HEK293 (cell line): ENCODE results near the gene DENND5A.

ENCODE experiments used
- CTCF ChIA-PET: fragments of 350-600 bp; formaldehyde crosslinking; extraction: SDS; loops from one replicate; lab custom pipeline; 2021; ENCODE audit warnings: antibody characterized with exemption; lab: Yijun Ruan, JAX
- POLR2A ChIA-PET: fragments of 300-600 bp; formaldehyde crosslinking; extraction: SDS; loops from one replicate; lab custom pipeline; 2020; ENCODE audit warnings: antibody characterized with exemption, inconsistent platforms; lab: Yijun Ruan, JAX
- H3K27ac ChIP-seq: fragments of 200-500 bp; sonication (Bioruptor generic); 2 replicates; pipeline ENCODE4 v1.5.1; 2014; ENCODE audit warnings: low read depth, low read length, control low read depth, inconsistent platforms; ENCODE audit errors: extremely low read depth
- H3K36me3 ChIP-seq, 2 experiments: fragments of 200-500 bp in 1 of 2; sonication (Bioruptor generic) in 1 of 2; 1 replicate in 1 of 2; 2 replicates in 1 of 2; pipeline ENCODE4 v1.5.1; 2014 to 2017; ENCODE audit warnings: inconsistent platforms in 2 of 2, low read length in 2 of 2; ENCODE audit not compliant: control insufficient read depth in 2 of 2, insufficient read depth in 1 of 2
- H3K4me1 ChIP-seq: fragments of 200-500 bp; sonication (Bioruptor generic); 2 replicates; pipeline ENCODE4 v1.5.1; 2014; ENCODE audit warnings: mild to moderate bottlenecking, low read length, inconsistent platforms; ENCODE audit not compliant: control insufficient read depth, insufficient read depth
- H3K4me3 ChIP-seq: 2 replicates; pipeline ENCODE4 v1.5.1; 2011; ENCODE audit warnings: low read depth, mild to moderate bottlenecking, control low read depth, low read length, moderate library complexity
- H3K9me3 ChIP-seq: fragments of 200-500 bp; sonication (Bioruptor generic); 2 replicates; pipeline ENCODE4 v1.5.1; 2014; ENCODE audit warnings: low read depth, low read length, inconsistent platforms; ENCODE audit not compliant: control insufficient read depth, insufficient read depth
- HOXD13 ChIP-seq: sonication (generic); formaldehyde crosslinking; IDR thresholded peaks from 2 replicates; pipeline ENCODE4 v1.8.0; 2022; ENCODE audit warnings: missing genetic modification reagents, borderline replicate concordance
- IKZF3 ChIP-seq: fragments of 450-650 bp; IDR thresholded peaks from 2 replicates; pipeline ENCODE4 v1.5.0; 2018; ENCODE audit warnings: missing biosample characterization, mild to moderate bottlenecking, missing genetic modification characterization, moderate library complexity
- KLF1 ChIP-seq: fragments of 450-650 bp; formaldehyde crosslinking; IDR thresholded peaks from 2 replicates; pipeline ENCODE4 v1.5.1; 2016; ENCODE audit warnings: missing biosample characterization, missing genetic modification characterization
- PATZ1 ChIP-seq: fragments of 450-650 bp; formaldehyde crosslinking; IDR thresholded peaks from 2 replicates; pipeline ENCODE4 v1.5.1; 2016; ENCODE audit warnings: missing biosample characterization, missing genetic modification characterization
- PRDM1 ChIP-seq: fragments of 450-650 bp; formaldehyde crosslinking; IDR thresholded peaks from 2 replicates; pipeline ENCODE4; 2016; ENCODE audit warnings: missing biosample characterization, missing genetic modification characterization
- PRDM10 ChIP-seq: fragments of 450-650 bp; formaldehyde crosslinking; IDR thresholded peaks from 2 replicates; pipeline ENCODE4 v1.5.1; 2016; ENCODE audit warnings: missing biosample characterization, missing genetic modification characterization
- SCRT2 ChIP-seq: fragments of 450-650 bp; formaldehyde crosslinking; IDR thresholded peaks from 2 replicates; pipeline ENCODE4 v1.5.1; 2016; ENCODE audit warnings: missing biosample characterization, missing genetic modification characterization
- SP2 ChIP-seq: fragments of 450-650 bp; formaldehyde crosslinking; IDR thresholded peaks from 2 replicates; pipeline ENCODE4 v1.5.1; 2016; ENCODE audit warnings: missing biosample characterization, missing genetic modification characterization
- ZBTB17 ChIP-seq: fragments of 450-650 bp; formaldehyde crosslinking; IDR thresholded peaks from 2 replicates; pipeline ENCODE4 v1.5.1; 2016; ENCODE audit warnings: missing biosample characterization, missing genetic modification characterization
- ZBTB20 ChIP-seq: fragments of 450-650 bp; formaldehyde crosslinking; IDR thresholded peaks from 2 replicates; pipeline ENCODE4 v1.5.1; 2016; ENCODE audit warnings: missing biosample characterization, missing genetic modification characterization
- ZBTB49 ChIP-seq: fragments of 450-650 bp; formaldehyde crosslinking; IDR thresholded peaks from 2 replicates; pipeline ENCODE4 v1.5.1; 2016; ENCODE audit warnings: missing biosample characterization, missing genetic modification characterization, low read depth
- ZEB2 ChIP-seq: fragments of 450-650 bp; formaldehyde crosslinking; IDR thresholded peaks from 2 replicates; pipeline ENCODE4 v1.5.1; 2016; ENCODE audit warnings: missing biosample characterization, missing genetic modification characterization
- ZNF121 ChIP-seq: fragments of 450-650 bp; formaldehyde crosslinking; IDR thresholded peaks from 2 replicates; pipeline ENCODE4 v1.5.1; 2016; ENCODE audit warnings: missing biosample characterization, missing genetic modification characterization
- ZNF514 ChIP-seq: fragments of 450-650 bp; formaldehyde crosslinking; IDR thresholded peaks from 2 replicates; pipeline ENCODE4 v1.5.1; 2016; ENCODE audit warnings: missing biosample characterization, missing genetic modification characterization
- ZNF624 ChIP-seq: fragments of 450-650 bp; formaldehyde crosslinking; IDR thresholded peaks from 2 replicates; pipeline ENCODE4 v1.5.1; 2017; ENCODE audit warnings: missing biosample characterization, missing genetic modification characterization
- ZNF747 ChIP-seq: fragments of 450-650 bp; formaldehyde crosslinking; IDR thresholded peaks from 2 replicates; pipeline ENCODE4 v1.5.1; 2016; ENCODE audit warnings: missing biosample characterization, missing genetic modification characterization
- TF ChIP-seq, protein P1 (sequence below): fragments of 450-650 bp; formaldehyde crosslinking; IDR thresholded peaks from 2 replicates; pipeline ENCODE4 v1.5.1; 2016; ENCODE audit warnings: missing biosample characterization, missing genetic modification characterization
- TF ChIP-seq, protein P2 (sequence below): fragments of 450-650 bp; IDR thresholded peaks from 2 replicates; pipeline ENCODE4 v1.5.1; 2018; ENCODE audit warnings: missing biosample characterization, missing genetic modification characterization
- TF ChIP-seq, protein P3 (sequence below): sonication (generic); formaldehyde crosslinking; IDR thresholded peaks from 2 replicates; pipeline ENCODE4 v1.8.1; 2022; ENCODE audit warnings: mild to moderate bottlenecking, moderate library complexity, missing genetic modification reagents

Gene DENND5A

GRCh38 chr11:9266132-9266736 is 1.1 kb upstream of the DENND5A start (continued):
- TF ChIP-seq PRDM10 = no peak
- TF ChIP-seq ZNF624 (tag by site-specific recombination) = no peak
- TF ChIP-seq, protein P1, sequence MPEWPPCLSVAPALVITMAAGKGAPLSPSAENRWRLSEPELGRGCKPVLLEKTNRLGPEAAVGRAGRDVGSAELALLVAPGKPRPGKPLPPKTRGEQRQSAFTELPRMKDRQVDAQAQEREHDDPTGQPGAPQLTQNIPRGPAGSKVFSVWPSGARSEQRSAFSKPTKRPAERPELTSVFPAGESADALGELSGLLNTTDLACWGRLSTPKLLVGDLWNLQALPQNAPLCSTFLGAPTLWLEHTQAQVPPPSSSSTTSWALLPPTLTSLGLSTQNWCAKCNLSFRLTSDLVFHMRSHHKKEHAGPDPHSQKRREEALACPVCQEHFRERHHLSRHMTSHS (tag by site-specific recombination) = no peak
- no peak for TF ChIP-seq ZNF514 (tag by site-specific recombination)
- TF ChIP-seq ZNF121 = no peak

GRCh38 chr11:9264316-9265210 is 587 bp downstream of the DENND5A start:
- CTCF ChIA-PET = interaction anchor here (0.9 to 1.0 kb wide), 2 partner anchors 17 to 188 kb away, joined by 3 to 4 read pairs; no protein-coding TSS in a partner anchor
- Histone ChIP-seq H3K9me3 (no peaks in the 10 kb centered on the region), H3K4me1 (peaks cover 4% of the 10 kb centered on the region), H3K27ac (peak overlapping the region; percentile 76), H3K36me3 (no peaks in the 10 kb centered on the region), H3K4me3 (peak overlapping the region; percentile 88)
- POLR2A ChIA-PET = interaction anchor here (0.8 to 2.0 kb wide), 9 partner anchors 11 to 127 kb away, joined by 3 to 9 read pairs (median 5); partner anchors contain the start of genes IPO7 and TMEM41B
- TF ChIP-seq, protein P2, sequence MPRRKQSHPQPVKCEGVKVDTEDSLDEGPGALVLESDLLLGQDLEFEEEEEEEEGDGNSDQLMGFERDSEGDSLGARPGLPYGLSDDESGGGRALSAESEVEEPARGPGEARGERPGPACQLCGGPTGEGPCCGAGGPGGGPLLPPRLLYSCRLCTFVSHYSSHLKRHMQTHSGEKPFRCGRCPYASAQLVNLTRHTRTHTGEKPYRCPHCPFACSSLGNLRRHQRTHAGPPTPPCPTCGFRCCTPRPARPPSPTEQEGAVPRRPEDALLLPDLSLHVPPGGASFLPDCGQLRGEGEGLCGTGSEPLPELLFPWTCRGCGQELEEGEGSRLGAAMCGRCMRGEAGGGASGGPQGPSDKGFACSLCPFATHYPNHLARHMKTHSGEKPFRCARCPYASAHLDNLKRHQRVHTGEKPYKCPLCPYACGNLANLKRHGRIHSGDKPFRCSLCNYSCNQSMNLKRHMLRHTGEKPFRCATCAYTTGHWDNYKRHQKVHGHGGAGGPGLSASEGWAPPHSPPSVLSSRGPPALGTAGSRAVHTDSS (tag by site-specific recombination) = no peak
- TF ChIP-seq, protein P3, sequence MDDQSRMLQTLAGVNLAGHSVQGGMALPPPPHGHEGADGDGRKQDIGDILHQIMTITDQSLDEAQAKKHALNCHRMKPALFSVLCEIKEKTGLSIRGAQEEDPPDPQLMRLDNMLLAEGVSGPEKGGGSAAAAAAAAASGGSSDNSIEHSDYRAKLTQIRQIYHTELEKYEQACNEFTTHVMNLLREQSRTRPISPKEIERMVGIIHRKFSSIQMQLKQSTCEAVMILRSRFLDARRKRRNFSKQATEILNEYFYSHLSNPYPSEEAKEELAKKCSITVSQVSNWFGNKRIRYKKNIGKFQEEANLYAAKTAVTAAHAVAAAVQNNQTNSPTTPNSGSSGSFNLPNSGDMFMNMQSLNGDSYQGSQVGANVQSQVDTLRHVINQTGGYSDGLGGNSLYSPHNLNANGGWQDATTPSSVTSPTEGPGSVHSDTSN (CRISPR knock-in tag) = 0 out of 2 replicates have a peak, but pooled peaks have one; percentile 7
- TF ChIP-seq SP2 (tag by site-specific recombination) (peak; percentile 25; the same call in 1 of the 2 replicates), ZBTB17 (peak; percentile 40; the same call in 1 of the 2 replicates), IKZF3 (tag by site-specific recombination) (no peak), SCRT2 (tag by site-specific recombination) (no peak), PRDM1 (peak; percentile 50; the same call in 1 of the 2 replicates), ZNF747 (no peak), ZEB2 (tag by site-specific recombination) (0 out of 2 replicates have a peak, but pooled peaks have one; percentile 11), ZBTB49 (tag by site-specific recombination) (no peak), HOXD13 (CRISPR knock-in tag) (0 out of 2 replicates have a peak, but pooled peaks have one; percentile 12), KLF1 (tag by site-specific recombination) (peak; percentile 44; the same call in 1 of the 2 replicates), ZBTB20 (tag by site-specific recombination) (peak; percentile 71), PATZ1 (tag by site-specific recombination) (peak; percentile 34; the same call in 1 of the 2 replicates)
